ENCODE data around the gene ASXL3.

GRCh38 chr18:33579349-33580215, 1.6 kb downstream of the ASXL3 start:
- TF ChIP-seq CTCF (IDR thresholded peaks at IDR 0.05; ENCODE audit: low read length) (no peak), EZH2 (optimal IDR thresholded peaks at IDR 0.05; ENCODE audit: low read depth, low read length) (no peak)

Measured in MM.1S (cell line).